Calu3 (cell line): Measurements from ENCODE around the gene LRRC25. TPM values are rescaled to one million over a fixed set of nuclear protein-coding genes. Genes with fewer than 3 reads are reported as not detected.

Experiments
- BruUV-seq: library from RNA; stranded (reverse); fragments of 400-500 nt; replicated peaks from 2 replicates; lab custom pipeline; 2021; lab: Mats Ljungman, UMichigan
- CTCF ChIA-PET: fragments of 300-600 bp; sonication (Branson Sonifier 250); formaldehyde crosslinking; loops from one replicate; lab custom pipeline; 2022; ENCODE audit warnings: antibody characterized with exemption; lab: Charles Lee
- DNase-seq: peaks from one replicate; pipeline ENCODE4 v3.0.0; 2022
- H3K27ac Mint-ChIP-seq: one replicate; pipeline ENCODE4 v1.8.0; 2022; ENCODE audit warnings: mixed read lengths; ENCODE audit not compliant: unreplicated experiment
- H3K27me3 Mint-ChIP-seq: one replicate; pipeline ENCODE4 v1.8.0; 2022; ENCODE audit warnings: mixed read lengths; ENCODE audit not compliant: unreplicated experiment
- H3K36me3 Mint-ChIP-seq: one replicate; pipeline ENCODE4 v1.8.0; 2022; ENCODE audit warnings: mild to moderate bottlenecking, moderate library complexity, mixed read lengths; ENCODE audit not compliant: insufficient read depth, unreplicated experiment
- H3K4me1 Mint-ChIP-seq: one replicate; pipeline ENCODE4 v1.8.0; 2022; ENCODE audit warnings: mild to moderate bottlenecking, low read depth, mixed read lengths; ENCODE audit not compliant: unreplicated experiment
- H3K4me3 Mint-ChIP-seq: one replicate; pipeline ENCODE4 v1.8.0; 2022; ENCODE audit warnings: mild to moderate bottlenecking, low read depth, moderate library complexity, mixed read lengths; ENCODE audit not compliant: unreplicated experiment
- H3K9me3 Mint-ChIP-seq: one replicate; pipeline ENCODE4 v1.8.0; 2022; ENCODE audit warnings: low read depth, mixed read lengths; ENCODE audit not compliant: unreplicated experiment
- CTCF ChIP-seq: fragments of 200-600 bp; IDR thresholded peaks from one replicate; pipeline ENCODE4 v1.8.0; 2022; ENCODE audit warnings: antibody characterized with exemption; ENCODE audit not compliant: unreplicated experiment
- intact Hi-C: fragments of 100-400 bp; cut with micrococcal nuclease; formaldehyde crosslinking; loops from one replicate; pipeline ENCODE4 v1.10.0; 2022; ENCODE audit not compliant: unreplicated experiment
- total RNA-seq: library from RNA; stranded (reverse); gene quantifications from 2 replicates; pipeline ENCODE4 v1.2.3, GENCODE V29; 2022

The LRRC25 gene
- total RNA-seq, 1 experiment from 2014 or later, result not detected

GRCh38 chr19:18425515-18426415 lies 28.3 kb upstream of the LRRC25 start:
- no peak overlapping the region for H3K4me3 Mint-ChIP-seq
- H3K36me3 Mint-ChIP-seq, result no peaks in the 10 kb centered on the region
- no peak overlapping the region for H3K27ac Mint-ChIP-seq
- BruUV-seq, result no TSS peak
- no peaks in the 10 kb centered on the region for H3K27me3 Mint-ChIP-seq
- H3K9me3 Mint-ChIP-seq, result no peaks in the 10 kb centered on the region
- no peak for TF ChIP-seq CTCF
- no peaks in the 10 kb centered on the region for H3K4me1 Mint-ChIP-seq
- DNase-seq, result no peak
- CTCF ChIA-PET, result no interaction called here
- intact Hi-C loops, result no loop called here

GRCh38 chr19:18424890-18425514 lies 27.6 kb upstream of the LRRC25 start:
- no peak overlapping the region for H3K4me3 Mint-ChIP-seq

GRCh38 chr19:18424122-18424889 lies 26.9 kb upstream of the LRRC25 start:
- peaks cover 11% of the 10 kb centered on the region for H3K36me3 Mint-ChIP-seq
- no peak overlapping the region for H3K4me3 Mint-ChIP-seq
- no TSS peak for BruUV-seq
- H3K27ac Mint-ChIP-seq, result no peak overlapping the region
- intact Hi-C loops, result no loop called here
- H3K4me1 Mint-ChIP-seq, result no peaks in the 10 kb centered on the region
- CTCF ChIA-PET, result no interaction called here
- TF ChIP-seq CTCF, result no peak
- H3K27me3 Mint-ChIP-seq, result no peaks in the 10 kb centered on the region
- no peaks in the 10 kb centered on the region for H3K9me3 Mint-ChIP-seq
- DNase-seq, result no peak

More at GRCh38 chr19:18424890-18425514, 27.6 kb upstream of the LRRC25 start:
- TF ChIP-seq CTCF, result no peak
- intact Hi-C loops, result no loop called here
- no peak for DNase-seq
- CTCF ChIA-PET, result no interaction called here
- Mint-ChIP-seq H3K27me3 (no peaks in the 10 kb centered on the region), H3K9me3 (no peaks in the 10 kb centered on the region), H3K27ac (no peak overlapping the region), H3K4me1 (no peaks in the 10 kb centered on the region), H3K36me3 (peaks cover 5% of the 10 kb centered on the region)
- BruUV-seq, result no TSS peak

GRCh38 chr19:18423258-18424020 lies 26.0 kb upstream of the LRRC25 start:
- no TSS peak for BruUV-seq
- DNase-seq, result no peak
- Mint-ChIP-seq H3K36me3 (peaks cover 20% of the 10 kb centered on the region), H3K27me3 (no peaks in the 10 kb centered on the region), H3K4me1 (peaks cover under 1% of the 10 kb centered on the region), H3K4me3 (no peak overlapping the region), H3K27ac (no peak overlapping the region), H3K9me3 (no peaks in the 10 kb centered on the region)
- intact Hi-C loops, result no loop called here
- CTCF ChIA-PET, result no interaction called here
- no peak for TF ChIP-seq CTCF
